Left lung (tissue), 10 donors: ENCODE data around the gene GRAP2. TPM values are rescaled to one million over a fixed set of nuclear protein-coding genes. Genes with fewer than 3 reads are reported as not detected.
"Not testable (repeated sequence)": the region's sequence is repeated elsewhere in the genome, so short reads cannot be mapped to it uniquely, and the experiment has no call there.

ENCODE experiments used
- ATAC-seq: fragments of 200-7000 bp; cut with Tn5 transposase; one replicate; pipeline ENCODE4 v1.9.1; 2020; ENCODE audit warnings: moderate library complexity
- DNase-seq, 4 donors: peaks; one replicate each; pipeline ENCODE4 v3.0.0-alpha.2; 2013 to 2020
- H3K27ac ChIP-seq, 2 donors: fragments of 200-600 bp; sonication (generic) in 1 of 2; one replicate each; pipeline versions ENCODE4 v1.5.0 to v1.8.0; 2020 to 2021
- H3K27me3 ChIP-seq, 2 donors: fragments of 200-600 bp; sonication (generic) in 1 of 2; one replicate each; pipeline versions ENCODE4 v1.5.0 to v1.8.0; 2020 to 2021
- H3K36me3 ChIP-seq, 2 donors: fragments of 200-600 bp; sonication (generic) in 1 of 2; one replicate each; pipeline versions ENCODE4 v1.5.0 to v1.8.0; 2020 to 2021
- H3K4me1 ChIP-seq, 2 donors: fragments of 200-600 bp; one replicate each; pipeline ENCODE4 v1.8.0; 2021
- H3K4me3 ChIP-seq, 2 donors: fragments of 200-600 bp; sonication (generic) in 1 of 2; one replicate each; pipeline versions ENCODE4 v1.5.0 to v1.8.0; 2020 to 2021; ENCODE audit warnings: mild to moderate bottlenecking in 1 of 2
- H3K9me3 ChIP-seq, 2 donors: fragments of 200-600 bp; sonication (generic) in 1 of 2; one replicate each; pipeline versions ENCODE4 v1.5.0 to v1.8.0; 2020 to 2021
- intact Hi-C, 2 donors: fragments of 100-400 bp; cut with DNase I; formaldehyde crosslinking; loops; one replicate each; pipeline versions ENCODE4 v1.11.2 to v1.14.2; 2022
- polyA plus RNA-seq, 6 donors: library from polyadenylated mRNA; unstranded; fragments of 120-200 nt; gene quantifications; one replicate each; pipeline ENCODE4 v1.2.1, GENCODE V29; 2013; ENCODE audit not compliant: insufficient read length in 6 of 6
- total RNA-seq, 2 donors: library from RNA; stranded (reverse); fragmentation: NEBNext Ultra II Directional; extraction: Animal tissue kit (Norgen Biotek cat#: 25700); gene quantifications; one replicate each; pipeline ENCODE4 v1.2.1, GENCODE V29; 2021
- TF ChIP-seq, protein P1 (sequence below), 2 donors: fragments of 200-600 bp; sonication (generic) in 1 of 2; IDR thresholded peaks; one replicate each; pipeline versions ENCODE4 v1.5.0 to v1.8.0; 2021; ENCODE audit warnings: antibody characterized with exemption in 2 of 2
- donor health status: DM: no; HTN: yes; CAD: no.
- donor health status: DM: no; HTN: no; CAD: no.

The GRAP2 gene
- total and polyA plus RNA-seq, 8 donors: 1.5 to 3.4 (median 2.1) TPM

DNA sequence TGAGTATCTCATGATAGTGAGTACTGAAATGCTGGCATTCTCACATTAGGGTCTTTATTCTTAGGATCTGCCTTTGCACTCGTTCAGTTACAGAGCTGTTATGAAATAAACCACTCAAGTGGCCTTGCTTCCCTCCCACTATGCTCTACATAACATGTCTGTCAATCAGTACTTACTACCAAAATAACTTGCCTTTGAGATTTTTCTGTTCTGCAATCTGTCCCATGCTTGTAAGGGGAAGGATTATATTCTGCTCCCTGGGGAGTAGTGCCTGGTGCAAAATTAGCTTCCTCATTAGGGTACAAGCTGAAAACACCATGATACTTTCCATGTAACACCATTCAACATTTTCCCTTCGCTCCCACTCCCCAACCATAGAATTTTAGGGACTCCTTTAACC is 1.9 kb upstream of the GRAP2 start:
- H3K27ac ChIP-seq: no peak overlapping the region
- H3K36me3 ChIP-seq: no peaks in the 10 kb centered on the region
- no peak overlapping the region for H3K4me3 ChIP-seq
- H3K27me3 ChIP-seq: peaks cover 0 to 20% of the 10 kb centered on the region in 2 donors
- no peak for DNase-seq
- intact Hi-C loops: no loop called here
- peaks cover 0 to 10% of the 10 kb centered on the region in 2 donors for H3K4me1 ChIP-seq
- H3K9me3 ChIP-seq: no peaks in the 10 kb centered on the region
- TF ChIP-seq, protein P1, sequence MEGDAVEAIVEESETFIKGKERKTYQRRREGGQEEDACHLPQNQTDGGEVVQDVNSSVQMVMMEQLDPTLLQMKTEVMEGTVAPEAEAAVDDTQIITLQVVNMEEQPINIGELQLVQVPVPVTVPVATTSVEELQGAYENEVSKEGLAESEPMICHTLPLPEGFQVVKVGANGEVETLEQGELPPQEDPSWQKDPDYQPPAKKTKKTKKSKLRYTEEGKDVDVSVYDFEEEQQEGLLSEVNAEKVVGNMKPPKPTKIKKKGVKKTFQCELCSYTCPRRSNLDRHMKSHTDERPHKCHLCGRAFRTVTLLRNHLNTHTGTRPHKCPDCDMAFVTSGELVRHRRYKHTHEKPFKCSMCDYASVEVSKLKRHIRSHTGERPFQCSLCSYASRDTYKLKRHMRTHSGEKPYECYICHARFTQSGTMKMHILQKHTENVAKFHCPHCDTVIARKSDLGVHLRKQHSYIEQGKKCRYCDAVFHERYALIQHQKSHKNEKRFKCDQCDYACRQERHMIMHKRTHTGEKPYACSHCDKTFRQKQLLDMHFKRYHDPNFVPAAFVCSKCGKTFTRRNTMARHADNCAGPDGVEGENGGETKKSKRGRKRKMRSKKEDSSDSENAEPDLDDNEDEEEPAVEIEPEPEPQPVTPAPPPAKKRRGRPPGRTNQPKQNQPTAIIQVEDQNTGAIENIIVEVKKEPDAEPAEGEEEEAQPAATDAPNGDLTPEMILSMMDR (IDR thresholded peaks at IDR 0.05): no peak
- peak; percentile 70 for ATAC-seq

DNA sequence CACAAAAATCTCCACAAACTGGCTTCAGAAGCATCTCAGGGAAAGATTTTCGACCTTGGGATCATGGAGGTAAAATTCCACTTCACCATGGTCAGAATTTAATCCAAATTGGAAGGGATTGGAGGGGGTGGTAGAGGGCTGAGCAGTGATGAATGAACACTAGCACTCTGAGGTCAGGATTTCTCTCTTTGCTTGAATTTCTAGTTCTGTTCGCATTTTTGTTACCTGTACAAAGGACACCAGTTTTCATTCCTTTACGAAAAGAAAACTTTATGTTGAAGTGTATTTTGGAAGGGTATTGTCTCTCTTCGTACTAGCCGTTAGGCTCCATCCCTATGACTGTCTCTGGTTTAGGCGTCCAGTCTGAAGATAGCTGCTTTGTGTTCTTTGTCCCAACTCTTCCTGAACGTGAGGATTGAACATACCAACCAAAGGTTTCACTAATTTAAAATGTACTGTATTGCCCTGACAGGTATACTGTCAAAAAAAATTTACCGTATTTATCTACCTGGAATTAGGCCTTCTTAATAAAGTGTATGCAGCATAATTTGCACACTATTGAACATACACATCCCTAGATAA is 772 bp downstream of the GRAP2 start:
- no peaks in the 10 kb centered on the region for H3K36me3 ChIP-seq
- intact Hi-C loops: no loop called here
- H3K4me1 ChIP-seq: peaks cover 0 to 10% of the 10 kb centered on the region in 2 donors
- H3K27me3 ChIP-seq: peaks cover 0 to 21% of the 10 kb centered on the region in 2 donors
- no peak overlapping the region for H3K27ac ChIP-seq
- ATAC-seq (no peak), DNase-seq (no peak)
- peak overlapping the region in 1 of 2 donors; percentile 27 for H3K4me3 ChIP-seq
- H3K9me3 ChIP-seq: no peaks in the 10 kb centered on the region
- TF ChIP-seq, protein P1 (IDR thresholded peaks at IDR 0.05): no peak

DNA sequence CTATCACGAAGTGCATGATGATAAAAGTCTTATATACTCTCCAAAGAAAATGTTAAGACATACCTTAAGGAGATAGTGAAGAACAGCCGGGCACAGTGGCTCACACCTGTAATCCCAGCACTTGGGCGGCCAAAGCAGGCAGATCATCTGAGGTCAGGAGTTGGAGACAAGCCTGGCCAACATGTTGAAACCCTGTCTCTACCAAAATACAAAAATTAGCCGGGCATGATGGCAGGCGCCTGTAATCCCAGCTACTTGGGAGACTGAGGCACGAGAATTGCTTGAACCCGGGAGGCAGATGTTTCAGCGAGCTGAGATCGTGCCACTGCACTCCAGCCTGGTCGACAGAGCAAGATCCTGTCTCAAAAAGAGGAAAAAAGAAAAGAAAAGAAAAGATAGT is 3.1 kb downstream of the GRAP2 start:
- peaks cover 0 to 39% of the 10 kb centered on the region in 2 donors for H3K27me3 ChIP-seq
- H3K36me3 ChIP-seq, H3K27ac ChIP-seq, DNase-seq, ATAC-seq, H3K4me3 ChIP-seq, H3K9me3 ChIP-seq, H3K4me1 ChIP-seq, intact Hi-C loops: not testable (repeated sequence)

DNA sequence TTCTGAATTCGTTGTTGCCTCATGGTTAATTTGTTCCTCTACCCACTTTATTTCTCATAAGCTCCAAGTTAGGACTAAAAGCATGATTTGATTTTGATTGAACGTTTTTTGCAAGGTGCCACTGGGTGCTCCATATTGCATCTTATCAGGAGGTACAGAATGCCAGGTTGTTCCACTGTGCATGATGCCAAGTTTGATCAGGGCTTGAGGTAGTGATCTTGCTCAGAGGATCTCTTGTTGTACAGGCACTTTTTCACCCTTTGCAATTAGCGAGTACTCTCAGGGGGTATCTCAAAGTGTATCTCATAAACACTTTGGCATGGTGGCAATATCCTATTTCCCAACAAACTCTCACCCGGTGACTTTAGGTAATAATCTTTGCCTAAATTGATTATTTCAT is 4.0 kb downstream of the GRAP2 start:
- H3K36me3 ChIP-seq: no peaks in the 10 kb centered on the region
- peaks cover 0 to 44% of the 10 kb centered on the region in 2 donors for H3K27me3 ChIP-seq
- no peaks in the 10 kb centered on the region for H3K9me3 ChIP-seq
- ATAC-seq: no peak
- intact Hi-C loops: no loop called here
- TF ChIP-seq, protein P1 (IDR thresholded peaks at IDR 0.05): no peak
- no peaks in the 10 kb centered on the region for H3K4me1 ChIP-seq
- no peak overlapping the region for H3K27ac ChIP-seq
- no peak for DNase-seq
- H3K4me3 ChIP-seq: peak overlapping the region in 1 of 2 donors; percentile 15

DNA sequence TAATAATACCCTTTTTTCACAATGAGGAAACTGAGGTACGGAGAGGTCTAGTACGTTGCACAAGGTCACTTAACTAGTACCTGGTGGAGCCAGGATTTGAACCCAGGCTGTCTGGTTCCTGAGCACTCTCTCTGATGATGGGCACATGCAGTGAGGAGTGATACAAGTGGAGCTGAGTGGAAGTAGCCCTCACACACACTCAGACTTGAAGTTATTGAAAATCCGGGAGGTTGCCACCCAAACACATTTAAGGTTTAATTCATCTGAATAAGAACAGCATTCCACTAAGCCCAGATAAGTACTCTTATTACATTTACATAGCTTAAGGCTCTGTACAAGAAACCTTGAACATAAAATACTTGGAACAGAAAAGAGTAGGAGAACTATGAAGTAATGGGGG is 4.8 kb downstream of the GRAP2 start:
- TF ChIP-seq, protein P1 (IDR thresholded peaks at IDR 0.05): no peak
- DNase-seq (no peak), ATAC-seq (peak; percentile 53)
- intact Hi-C loops: no loop called here
- H3K4me3 ChIP-seq: no peak overlapping the region
- H3K9me3 ChIP-seq: no peaks in the 10 kb centered on the region
- no peaks in the 10 kb centered on the region for H3K4me1 ChIP-seq
- H3K27ac ChIP-seq: no peak overlapping the region
- peaks cover 0 to 50% of the 10 kb centered on the region in 2 donors for H3K27me3 ChIP-seq
- H3K36me3 ChIP-seq: no peaks in the 10 kb centered on the region

DNA sequence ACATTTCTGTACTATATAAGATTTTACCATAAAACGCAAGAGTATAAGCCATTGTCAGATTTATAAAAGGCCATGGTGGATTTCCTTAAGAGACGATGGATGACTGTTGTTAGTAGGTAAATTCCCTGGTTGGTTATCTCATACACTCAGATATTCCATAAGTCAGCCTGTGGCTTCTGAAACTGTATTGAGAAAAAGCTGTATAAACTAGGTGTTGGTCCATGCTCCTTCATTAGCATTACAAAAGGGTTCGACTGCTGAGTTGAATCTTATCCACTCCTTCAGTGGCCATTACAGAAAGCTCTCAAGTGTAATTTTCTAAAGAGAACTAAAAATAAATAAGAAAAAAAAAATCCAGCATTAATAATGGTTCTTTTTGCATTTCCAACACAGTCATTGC is 5.3 kb downstream of the GRAP2 start:
- H3K27ac ChIP-seq: no peak overlapping the region
- H3K9me3 ChIP-seq: no peaks in the 10 kb centered on the region
- intact Hi-C loops: no loop called here
- H3K36me3 ChIP-seq: no peaks in the 10 kb centered on the region
- TF ChIP-seq, protein P1 (IDR thresholded peaks at IDR 0.05): no peak
- peaks cover 0 to 55% of the 10 kb centered on the region in 2 donors for H3K27me3 ChIP-seq
- no peak overlapping the region for H3K4me3 ChIP-seq
- ATAC-seq (no peak), DNase-seq (no peak)
- no peaks in the 10 kb centered on the region for H3K4me1 ChIP-seq
